CD4-positive, CD25-positive, alpha-beta regulatory T cell (primary cell): Measurements from ENCODE around the gene ZRANB1. TPM values are rescaled to one million over a fixed set of nuclear protein-coding genes. Genes with fewer than 3 reads are reported as not detected.

ENCODE experiments used
- ATAC-seq, 2 donors: fragments of 150-1000 bp; cut with Tn5 transposase; one replicate each; pipeline ENCODE4 v1.10.0; 2021; ENCODE audit warnings: low read depth in 2 of 2, moderate number of reproducible peaks in 2 of 2, moderate library complexity in 1 of 2
- DNase-seq, 3 donors: peaks; one replicate each; pipeline versions ENCODE4 v3.0.0 to v3.0.0-alpha.2; 2012 to 2022; ENCODE audit warnings: mixed read lengths in 1 of 3
- H3K27ac ChIP-seq: one replicate; pipeline ENCODE4 v1.7.0; 2013; ENCODE audit warnings: mild to moderate bottlenecking, low read length; ENCODE audit not compliant: insufficient read depth, poor library complexity, severe bottlenecking
- H3K27me3 ChIP-seq: one replicate; pipeline ENCODE4 v1.7.0; 2013; ENCODE audit warnings: low read length; ENCODE audit not compliant: control insufficient read depth, insufficient read depth
- H3K36me3 ChIP-seq: one replicate; pipeline ENCODE4 v1.7.0; 2013; ENCODE audit warnings: mild to moderate bottlenecking, low read length, moderate library complexity; ENCODE audit not compliant: control insufficient read depth, insufficient read depth
- H3K4me1 ChIP-seq: 2 replicates; pipeline ENCODE4 v1.7.0; 2013; ENCODE audit warnings: mild to moderate bottlenecking, low read length; ENCODE audit not compliant: insufficient read depth, control insufficient read depth, poor library complexity, severe bottlenecking
- H3K4me3 ChIP-seq: one replicate; pipeline ENCODE4 v1.7.0; 2013; ENCODE audit warnings: low read depth, mild to moderate bottlenecking, low read length, moderate library complexity
- H3K9me3 ChIP-seq, 2 experiments: 1 replicate in 1 of 2; 2 replicates in 1 of 2; pipeline ENCODE4 v1.7.0; 2013; ENCODE audit warnings: low read length in 2 of 2, mild to moderate bottlenecking in 1 of 2, moderate library complexity in 1 of 2; ENCODE audit not compliant: control insufficient read depth in 2 of 2
- H3K27ac Mint-ChIP-seq, 3 donors: one replicate each; pipeline ENCODE4 v1.8.0; 2020 to 2022; ENCODE audit warnings: mild to moderate bottlenecking in 3 of 3, mixed read lengths in 3 of 3, moderate library complexity in 2 of 3
- H3K27me3 Mint-ChIP-seq: one replicate; pipeline ENCODE4 v1.8.0; 2022; ENCODE audit warnings: mild to moderate bottlenecking, mixed read lengths
- H3K36me3 Mint-ChIP-seq: one replicate; pipeline ENCODE4 v1.8.0; 2020; ENCODE audit warnings: mixed read lengths
- H3K4me1 Mint-ChIP-seq, 4 donors: one replicate each; pipeline ENCODE4 v1.8.0; 2020 to 2022; ENCODE audit warnings: mixed read lengths in 4 of 4, mild to moderate bottlenecking in 1 of 4
- H3K4me3 Mint-ChIP-seq, 4 donors: one replicate each; pipeline ENCODE4 v1.8.0; 2020 to 2022; ENCODE audit warnings: mild to moderate bottlenecking in 4 of 4, mixed read lengths in 4 of 4, moderate library complexity in 3 of 4
- H3K9me3 Mint-ChIP-seq, 7 donors: one replicate each; pipeline ENCODE4 v1.8.0; 2020 to 2022; ENCODE audit warnings: mixed read lengths in 7 of 7, mild to moderate bottlenecking in 3 of 7, moderate library complexity in 2 of 7
- polyA plus RNA-seq, 4 donors: library from polyadenylated mRNA; unstranded; fragments of 300-500 nt; fragmentation: Illumina TruSeq; gene quantifications; one replicate each; pipeline ENCODE4 v1.2.3, GENCODE V29; 2021
- total RNA-seq: library from RNA; stranded (reverse); gene quantifications from one replicate; pipeline ENCODE4 v1.2.3, GENCODE V29; 2022

The ZRANB1 gene
- total RNA-seq, result 27.8 TPM
- 1 to 10 TPM; 6.6 to 9.4 (median 6.8) TPM for polyA plus RNA-seq

GRCh38 chr10:124941823-124942222 lies at the start of gene ZRANB1:
TSS of gene ZRANB1 (plus strand) at chr10:124942123. CDS start at chr10:124942494, 371 bp downstream.
- Histone ChIP-seq H3K4me1 (no peaks in the 10 kb centered on the region), H3K36me3 (peaks cover 13% of the 10 kb centered on the region), H3K4me3 (no peak within 1 kb of the TSS), H3K9me3 (no peaks in the 10 kb centered on the region), H3K27ac (no peak within 1 kb of the TSS), H3K27me3 (no peaks in the 10 kb centered on the region)
- no peak for DNase-seq
- Mint-ChIP-seq H3K9me3 (no peaks in the 10 kb centered on the region), H3K27ac (peak within 1 kb of the TSS in 2 of 3 donors; percentile 3 to 42), H3K4me3 (peak within 1 kb of the TSS in 3 of 4 donors; percentile 2 to 58 (median 39)), H3K4me1 (peaks cover 32 to 68% (median 57%) of the 10 kb centered on the region in 4 donors), H3K27me3 (no peaks in the 10 kb centered on the region), H3K36me3 (peaks cover 27% of the 10 kb centered on the region)
- no peak for ATAC-seq

- Histone ChIP-seq H3K27ac (no peak overlapping the region), H3K36me3 (no peaks in the 10 kb centered on the region), H3K4me1 (no peaks in the 10 kb centered on the region), H3K27me3 (no peaks in the 10 kb centered on the region), H3K9me3 (no peaks in the 10 kb centered on the region), H3K4me3 (no peak overlapping the region)
- H3K27ac Mint-ChIP-seq, result no peak overlapping the region
- no peaks in the 10 kb centered on the region for H3K4me1 Mint-ChIP-seq
- DNase-seq (no peak), ATAC-seq (no peak)
- H3K9me3 Mint-ChIP-seq, result no peaks in the 10 kb centered on the region
- no peak overlapping the region for H3K4me3 Mint-ChIP-seq
- peaks cover 8% of the 10 kb centered on the region for H3K27me3 Mint-ChIP-seq
- H3K36me3 Mint-ChIP-seq, result no peaks in the 10 kb centered on the region
These were observed 49.0 kb upstream of the ZRANB1 start for GRCh38 chr10:124892905-124893304.

- Histone ChIP-seq H3K9me3 (no peaks in the 10 kb centered on the region), H3K36me3 (no peaks in the 10 kb centered on the region), H3K4me1 (no peaks in the 10 kb centered on the region), H3K4me3 (no peak overlapping the region), H3K27me3 (no peaks in the 10 kb centered on the region), H3K27ac (no peak overlapping the region)
- Mint-ChIP-seq H3K27me3 (peaks cover 15% of the 10 kb centered on the region), H3K4me1 (no peaks in the 10 kb centered on the region), H3K36me3 (no peaks in the 10 kb centered on the region), H3K27ac (peak overlapping the region in 1 of 3 donors; percentile 44), H3K9me3 (no peaks in the 10 kb centered on the region), H3K4me3 (no peak overlapping the region)
- DNase-seq (no peak), ATAC-seq (no peak)
These were observed 47.2 kb upstream of the ZRANB1 start for GRCh38 chr10:124894569-124895215.

GRCh38 chr10:124896751-124897150 lies 45.2 kb upstream of the ZRANB1 start:
- Histone ChIP-seq H3K27ac (no peak overlapping the region), H3K4me1 (no peaks in the 10 kb centered on the region), H3K4me3 (no peak overlapping the region), H3K9me3 (no peaks in the 10 kb centered on the region), H3K36me3 (no peaks in the 10 kb centered on the region), H3K27me3 (no peaks in the 10 kb centered on the region)
- Mint-ChIP-seq H3K36me3 (no peaks in the 10 kb centered on the region), H3K27ac (no peak overlapping the region), H3K4me3 (no peak overlapping the region), H3K27me3 (peaks cover 23% of the 10 kb centered on the region), H3K9me3 (no peaks in the 10 kb centered on the region), H3K4me1 (no peaks in the 10 kb centered on the region)
- no peak for ATAC-seq
- DNase-seq, result no peak

- Mint-ChIP-seq H3K4me1 (no peaks in the 10 kb centered on the region), H3K4me3 (no peak overlapping the region), H3K27ac (no peak overlapping the region), H3K27me3 (peaks cover 30% of the 10 kb centered on the region), H3K9me3 (no peaks in the 10 kb centered on the region), H3K36me3 (no peaks in the 10 kb centered on the region)
- Histone ChIP-seq H3K27ac (no peak overlapping the region), H3K4me1 (no peaks in the 10 kb centered on the region), H3K4me3 (no peak overlapping the region), H3K27me3 (no peaks in the 10 kb centered on the region), H3K36me3 (no peaks in the 10 kb centered on the region), H3K9me3 (no peaks in the 10 kb centered on the region)
- DNase-seq, result no peak
- no peak for ATAC-seq
These were observed 43.5 kb upstream of the ZRANB1 start for GRCh38 chr10:124898471-124898870.

GRCh38 chr10:124899151-124899550 lies 42.8 kb upstream of the ZRANB1 start:
- Histone ChIP-seq H3K36me3 (no peaks in the 10 kb centered on the region), H3K9me3 (no peaks in the 10 kb centered on the region), H3K4me1 (no peaks in the 10 kb centered on the region), H3K4me3 (no peak overlapping the region), H3K27me3 (no peaks in the 10 kb centered on the region), H3K27ac (no peak overlapping the region)
- H3K9me3 Mint-ChIP-seq, result peaks cover 0 to 1% (median 0%) of the 10 kb centered on the region in 7 donors
- no peaks in the 10 kb centered on the region for H3K36me3 Mint-ChIP-seq
- DNase-seq (no peak), ATAC-seq (no peak)
- H3K4me3 Mint-ChIP-seq, result no peak overlapping the region
- H3K4me1 Mint-ChIP-seq, result no peaks in the 10 kb centered on the region
- peak overlapping the region in 1 of 3 donors; percentile 38 for H3K27ac Mint-ChIP-seq
- H3K27me3 Mint-ChIP-seq, result peaks cover 35% of the 10 kb centered on the region

GRCh38 chr10:124902462-124902861 lies 39.5 kb upstream of the ZRANB1 start:
- ATAC-seq (no peak), DNase-seq (no peak)
- H3K4me3 ChIP-seq, result no peak overlapping the region
- H3K36me3 ChIP-seq, result no peaks in the 10 kb centered on the region
- Mint-ChIP-seq H3K27ac (no peak overlapping the region), H3K4me1 (no peaks in the 10 kb centered on the region), H3K27me3 (peaks cover 29% of the 10 kb centered on the region), H3K36me3 (no peaks in the 10 kb centered on the region), H3K9me3 (peaks cover 0 to 2% (median 0%) of the 10 kb centered on the region in 7 donors), H3K4me3 (no peak overlapping the region)
- H3K4me1 ChIP-seq, result no peaks in the 10 kb centered on the region
- H3K9me3 ChIP-seq, result no peaks in the 10 kb centered on the region
- no peaks in the 10 kb centered on the region for H3K27me3 ChIP-seq
- H3K27ac ChIP-seq, result no peak overlapping the region

GRCh38 chr10:124903111-124903510 lies 38.8 kb upstream of the ZRANB1 start:
- Histone ChIP-seq H3K27me3 (peaks cover 1% of the 10 kb centered on the region), H3K9me3 (no peaks in the 10 kb centered on the region), H3K27ac (no peak overlapping the region), H3K36me3 (no peaks in the 10 kb centered on the region), H3K4me1 (no peaks in the 10 kb centered on the region), H3K4me3 (no peak overlapping the region)
- no peak overlapping the region for H3K4me3 Mint-ChIP-seq
- no peaks in the 10 kb centered on the region for H3K4me1 Mint-ChIP-seq
- H3K27me3 Mint-ChIP-seq, result peaks cover 25% of the 10 kb centered on the region
- ATAC-seq (no peak), DNase-seq (no peak)
- H3K27ac Mint-ChIP-seq, result no peak overlapping the region
- no peaks in the 10 kb centered on the region for H3K36me3 Mint-ChIP-seq
- peaks cover 0 to 2% (median 0%) of the 10 kb centered on the region in 7 donors for H3K9me3 Mint-ChIP-seq
